ENCODE measurements around the gene TMEFF2.

DNA sequence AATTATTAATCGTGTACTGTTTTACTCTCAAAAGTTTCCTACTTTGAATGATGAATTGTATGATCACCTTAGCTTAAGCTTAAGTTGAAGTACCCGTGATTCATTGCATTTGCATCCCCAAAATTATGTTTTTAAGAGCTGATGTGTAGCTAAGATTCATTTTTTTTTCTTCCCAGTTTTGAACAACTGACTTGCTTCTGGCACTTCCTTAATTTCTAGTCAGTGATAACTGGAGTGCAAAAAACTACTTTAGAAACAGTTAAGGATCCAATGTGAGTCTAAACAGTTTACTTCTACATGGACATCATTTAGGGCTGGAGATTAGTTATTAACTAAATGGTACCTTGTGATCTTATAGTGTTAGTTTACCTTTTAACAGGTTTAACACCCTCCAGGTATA is 223.9 kb downstream of the TMEFF2 start:
- TF ChIP-seq SMC3 (IDR thresholded peaks at IDR 0.05; ENCODE audit: low read depth, low read length) (no peak), EZH2phosphoT487 (IDR thresholded peaks at IDR 0.05; ENCODE audit: borderline replicate concordance, low read depth) (no peak), POLR2AphosphoS5 (IDR thresholded peaks at IDR 0.05; ENCODE audit: low read depth, low read length) (no peak), TCF12 (IDR thresholded peaks at IDR 0.05) (no peak), MXI1 (IDR thresholded peaks at IDR 0.05; ENCODE audit: low read depth, low read length) (no peak), FOSL2 (IDR thresholded peaks at IDR 0.05; ENCODE audit: borderline replicate concordance, low read depth) (no peak)
